Muscle layer of duodenum (tissue), 2 donors: ENCODE data around the gene TMEM80.
"Not testable (repeated sequence)": the region's sequence is repeated elsewhere in the genome, so short reads cannot be mapped to it uniquely, and the experiment has no call there.

Experiments
- H3K27ac ChIP-seq: one replicate; pipeline ENCODE4 v1.7.0; 2013; ENCODE audit warnings: mild to moderate bottlenecking, low read length
- H3K27me3 ChIP-seq: one replicate; pipeline ENCODE4 v1.7.0; 2013; ENCODE audit warnings: low read depth, mild to moderate bottlenecking, control low read depth, low read length
- H3K36me3 ChIP-seq, 2 donors: one replicate each; pipeline ENCODE4 v1.7.0; 2013; ENCODE audit warnings: low read length in 2 of 2, control low read depth in 1 of 2, mild to moderate bottlenecking in 1 of 2; ENCODE audit not compliant: insufficient read depth in 2 of 2, control insufficient read depth in 1 of 2
- H3K4me1 ChIP-seq, 2 donors: one replicate each; pipeline ENCODE4 v1.7.0; 2013; ENCODE audit warnings: low read length in 2 of 2, mild to moderate bottlenecking in 2 of 2, control low read depth in 1 of 2, moderate library complexity in 1 of 2; ENCODE audit not compliant: insufficient read depth in 2 of 2, control insufficient read depth in 1 of 2
- H3K4me3 ChIP-seq, 2 donors: one replicate each; pipeline ENCODE4 v1.7.0; 2013; ENCODE audit warnings: low read length in 2 of 2, low read depth in 1 of 2, mild to moderate bottlenecking in 1 of 2
- H3K9me3 ChIP-seq, 2 donors: one replicate each; pipeline ENCODE4 v1.7.0; 2013; ENCODE audit warnings: low read length in 2 of 2, control low read depth in 1 of 2, mild to moderate bottlenecking in 1 of 2; ENCODE audit not compliant: control insufficient read depth in 1 of 2
- donor health status: healthy.

Gene TMEM80

DNA sequence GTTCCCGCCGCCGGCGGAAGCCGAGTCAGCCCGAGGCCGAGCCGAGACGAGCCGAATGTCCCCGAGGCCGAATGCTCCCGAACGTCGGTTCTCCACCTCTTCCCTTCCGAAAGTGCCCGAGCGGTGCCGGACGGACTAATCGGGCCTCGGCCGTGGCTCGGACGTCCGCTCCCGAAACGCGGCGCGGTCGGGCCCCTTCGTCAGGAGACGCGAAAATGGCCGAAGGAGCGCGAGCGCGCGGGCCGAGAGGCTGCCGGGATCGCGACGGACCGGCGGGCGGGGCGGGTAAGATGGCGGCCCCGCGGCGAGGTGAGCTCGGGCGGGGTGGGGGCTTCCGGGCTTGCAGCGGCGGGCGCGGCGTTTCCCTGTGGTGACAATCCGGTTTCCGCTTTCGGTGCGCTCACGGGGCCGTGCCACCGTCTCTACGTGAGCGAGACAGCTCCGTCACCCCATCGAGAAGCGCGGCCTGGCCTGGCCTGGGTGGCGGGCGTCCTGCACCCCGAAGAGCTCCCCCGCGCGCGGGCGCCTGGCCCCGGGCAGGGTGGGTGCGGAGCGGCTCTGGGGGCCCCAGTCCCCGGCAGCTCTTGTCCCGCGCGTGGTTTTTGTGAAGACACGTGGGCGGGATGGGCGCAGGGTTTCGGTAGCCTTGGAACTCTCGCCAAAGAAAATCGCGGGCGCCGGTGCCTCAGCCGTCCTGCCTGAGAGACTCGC lies at the start of gene TMEM80:
TMEM80 (plus strand) TSS at position 279 of the 711 bp plus-strand sequence; CDS start at position 291, 12 bp downstream.
- no peaks in the 10 kb centered on the region for H3K9me3 ChIP-seq
- H3K27me3 ChIP-seq: no peaks in the 10 kb centered on the region
- peak within 1 kb of the TSS; percentile 70 to 91 for H3K4me3 ChIP-seq
- H3K36me3 ChIP-seq: peaks cover 0 to 11% of the 10 kb centered on the region in 2 donors
- peaks cover 0 to 40% of the 10 kb centered on the region in 2 donors for H3K4me1 ChIP-seq
- H3K27ac ChIP-seq: peak within 1 kb of the TSS; percentile 97

- Histone ChIP-seq H3K27me3 (no peaks in the 10 kb centered on the region), H3K4me3 (no peak overlapping the region), H3K9me3 (no peaks in the 10 kb centered on the region), H3K36me3 (peaks cover 0 to 34% of the 10 kb centered on the region in 2 donors), H3K4me1 (no peaks in the 10 kb centered on the region), H3K27ac (no peak overlapping the region)
These were observed 49.4 kb upstream of the TMEM80 start for GRCh38 chr11:646214-646613.

DNA sequence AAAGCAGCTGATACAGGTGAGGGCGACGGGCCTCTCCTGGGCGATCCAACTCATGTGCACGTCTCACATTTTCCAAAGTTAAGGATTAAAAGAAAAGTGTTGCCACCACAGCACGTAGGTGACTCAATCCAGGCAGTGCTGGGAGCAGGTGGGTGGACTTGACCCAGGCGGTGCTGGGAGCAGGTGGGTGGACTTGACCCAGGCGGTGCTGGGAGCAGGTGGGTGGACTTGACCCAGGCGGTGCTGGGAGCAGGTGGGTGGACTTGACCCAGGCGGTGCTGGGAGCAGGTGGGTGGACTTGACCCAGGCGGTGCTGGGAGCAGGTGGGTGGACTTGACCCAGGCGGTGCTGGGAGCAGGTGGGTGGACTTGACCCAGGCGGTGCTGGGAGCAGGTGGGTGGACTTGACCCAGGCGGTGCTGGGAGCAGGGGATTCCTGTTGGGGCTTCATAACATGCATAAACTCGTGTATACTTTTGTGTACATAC lies 47.9 kb upstream of the TMEM80 start:
- H3K36me3 ChIP-seq: peaks cover 0 to 25% of the 10 kb centered on the region in 2 donors

DNA sequence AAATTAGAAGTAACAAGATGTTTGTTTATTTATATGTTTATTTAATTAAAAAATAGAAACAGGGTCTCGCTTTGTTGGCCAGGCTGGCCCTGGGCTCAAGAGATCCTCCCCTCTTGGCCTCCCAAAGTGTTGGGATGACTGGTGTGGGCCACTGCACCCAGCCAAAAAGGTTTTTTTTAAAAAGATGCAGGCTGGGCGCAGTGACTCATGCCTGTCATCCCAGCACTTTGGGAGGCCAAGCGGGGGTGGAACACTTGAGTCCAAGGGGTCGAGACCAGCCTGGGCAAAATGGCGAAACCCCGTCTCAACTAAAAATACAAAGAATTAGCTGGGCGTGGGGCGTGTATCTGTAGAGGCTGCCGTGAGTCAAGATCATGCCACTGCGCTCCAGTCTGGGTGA lies 45.1 kb upstream of the TMEM80 start:
- H3K36me3 ChIP-seq: peaks cover 0 to 20% of the 10 kb centered on the region in 2 donors
- H3K27me3 ChIP-seq: no peaks in the 10 kb centered on the region

More for the DNA sequence above, 47.9 kb upstream of the TMEM80 start:
- not testable (repeated sequence) for H3K4me3 ChIP-seq, H3K9me3 ChIP-seq, H3K27me3 ChIP-seq, H3K27ac ChIP-seq, H3K4me1 ChIP-seq

GRCh38 chr11:653136-653535 lies 42.5 kb upstream of the TMEM80 start:
- H3K4me3 ChIP-seq, H3K4me1 ChIP-seq, H3K27ac ChIP-seq, H3K9me3 ChIP-seq, H3K27me3 ChIP-seq: not testable (repeated sequence)
- H3K36me3 ChIP-seq: peaks cover 0 to 20% of the 10 kb centered on the region in 2 donors

More for the DNA sequence above, 45.1 kb upstream of the TMEM80 start:
- Histone ChIP-seq H3K9me3 (no peaks in the 10 kb centered on the region), H3K4me3 (no peak overlapping the region), H3K27ac (no peak overlapping the region), H3K4me1 (no peaks in the 10 kb centered on the region)

- Histone ChIP-seq H3K36me3 (peaks cover 0 to 26% of the 10 kb centered on the region in 2 donors), H3K4me3 (no peak overlapping the region), H3K27ac (no peak overlapping the region), H3K9me3 (no peaks in the 10 kb centered on the region), H3K4me1 (no peaks in the 10 kb centered on the region), H3K27me3 (no peaks in the 10 kb centered on the region)
These were observed 41.8 kb upstream of the TMEM80 start for GRCh38 chr11:653837-654236.

DNA sequence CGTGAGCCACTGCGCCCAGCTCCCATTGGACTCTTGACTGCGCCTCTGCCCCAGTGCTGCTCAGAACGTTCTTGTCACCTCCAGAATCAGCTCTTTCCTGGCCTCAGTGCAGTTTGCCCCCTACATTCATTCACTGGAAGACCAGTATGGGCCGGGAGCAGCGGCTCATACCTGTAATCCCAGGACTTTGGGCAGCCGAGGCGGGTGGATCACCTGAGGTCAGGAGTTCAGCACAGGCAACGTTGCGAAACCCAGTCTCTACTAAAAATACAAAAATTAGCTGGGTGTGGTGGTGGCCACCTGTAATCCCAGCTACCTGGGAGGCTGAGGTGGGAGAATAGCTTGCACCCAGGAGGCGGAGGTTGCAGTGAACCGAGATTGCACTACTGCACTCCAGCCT lies 41.2 kb upstream of the TMEM80 start:
- peaks cover 0 to 31% of the 10 kb centered on the region in 2 donors for H3K36me3 ChIP-seq

GRCh38 chr11:655036-655726 lies 40.4 kb upstream of the TMEM80 start:
- H3K9me3 ChIP-seq: no peaks in the 10 kb centered on the region
- no peak overlapping the region for H3K27ac ChIP-seq
- H3K4me1 ChIP-seq: no peaks in the 10 kb centered on the region
- no peaks in the 10 kb centered on the region for H3K27me3 ChIP-seq
- no peak overlapping the region for H3K4me3 ChIP-seq
- H3K36me3 ChIP-seq: peaks cover 0 to 38% of the 10 kb centered on the region in 2 donors

More for the DNA sequence above, 41.2 kb upstream of the TMEM80 start:
- not testable (repeated sequence) for H3K4me3 ChIP-seq, H3K9me3 ChIP-seq, H3K4me1 ChIP-seq, H3K27ac ChIP-seq, H3K27me3 ChIP-seq

DNA sequence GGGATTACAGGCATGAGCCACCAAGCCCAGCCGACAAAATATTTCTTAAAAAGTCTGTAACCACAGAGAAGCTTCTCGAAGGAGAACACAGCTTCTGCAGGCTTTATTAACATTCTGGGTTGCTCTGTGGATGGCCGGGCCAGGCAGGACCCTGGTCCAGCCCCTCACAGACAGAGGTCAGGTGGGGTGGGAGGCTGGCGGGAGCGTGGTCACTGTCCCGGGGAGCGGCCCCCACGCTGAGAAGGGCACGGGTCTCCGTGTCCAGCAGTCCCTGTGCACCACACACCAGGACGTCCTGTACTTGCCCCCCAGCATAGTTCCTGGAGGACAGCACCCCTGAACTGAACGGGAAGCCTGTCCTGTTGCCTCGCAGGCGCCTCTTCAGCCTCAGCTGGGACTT lies 39.2 kb upstream of the TMEM80 start:
- no peak overlapping the region for H3K27ac ChIP-seq
- H3K36me3 ChIP-seq: peaks cover 0 to 36% of the 10 kb centered on the region in 2 donors

DNA sequence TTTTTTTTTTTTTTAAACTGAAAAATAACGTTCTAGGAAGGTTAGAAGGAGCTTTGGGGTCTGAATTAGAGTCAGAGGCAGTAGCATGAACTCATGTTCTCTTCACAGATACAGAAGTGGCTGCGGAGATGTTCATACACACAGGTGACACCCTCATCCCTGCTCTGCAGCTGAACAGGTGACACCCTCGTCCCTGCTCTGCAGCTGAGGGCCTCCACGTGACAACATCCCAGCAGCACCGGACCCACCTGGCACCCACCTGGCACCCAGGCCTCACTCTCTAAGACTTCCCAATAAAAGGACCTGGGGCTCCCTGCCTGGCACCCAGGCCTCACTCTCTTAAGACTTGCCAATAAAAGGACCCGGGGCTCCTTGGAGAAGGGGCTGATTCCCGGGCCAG lies 38.8 kb upstream of the TMEM80 start:
- Histone ChIP-seq H3K4me3 (no peak overlapping the region), H3K36me3 (peaks cover 0 to 36% of the 10 kb centered on the region in 2 donors), H3K27me3 (no peaks in the 10 kb centered on the region), H3K4me1 (no peaks in the 10 kb centered on the region), H3K27ac (no peak overlapping the region), H3K9me3 (no peaks in the 10 kb centered on the region)

More for the DNA sequence above, 39.2 kb upstream of the TMEM80 start:
- H3K9me3 ChIP-seq: no peaks in the 10 kb centered on the region
- H3K4me3 ChIP-seq: no peak overlapping the region
- no peaks in the 10 kb centered on the region for H3K27me3 ChIP-seq
- no peaks in the 10 kb centered on the region for H3K4me1 ChIP-seq

DNA sequence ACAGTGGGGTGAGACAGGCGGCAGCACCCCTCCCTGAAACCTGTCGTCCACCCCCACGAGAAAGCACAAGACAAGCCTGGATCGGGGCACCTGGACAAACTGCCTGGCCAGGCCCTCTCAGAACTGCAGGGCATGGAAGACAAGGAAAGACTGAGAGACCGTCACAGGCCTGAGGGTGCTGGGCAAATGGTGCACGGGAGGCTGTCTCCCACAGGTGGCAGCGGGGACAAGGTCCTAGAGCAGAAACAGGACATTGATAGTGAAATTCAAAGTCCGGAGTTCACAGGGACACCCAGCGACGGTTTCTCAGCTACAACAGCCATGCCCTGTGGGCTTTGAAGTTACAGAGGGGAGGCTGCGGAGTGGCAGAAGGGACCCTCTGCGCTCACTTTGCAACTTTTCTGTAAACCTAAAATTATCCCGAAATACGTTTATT lies 37.9 kb upstream of the TMEM80 start:
- Histone ChIP-seq H3K27ac (no peak overlapping the region), H3K36me3 (peaks cover 0 to 36% of the 10 kb centered on the region in 2 donors), H3K9me3 (no peaks in the 10 kb centered on the region), H3K27me3 (no peaks in the 10 kb centered on the region), H3K4me1 (no peaks in the 10 kb centered on the region), H3K4me3 (no peak overlapping the region)
